CD4-positive, alpha-beta T cell treated with Interleukin-17A for 1 hour (primary cell): ENCODE data around the gene PDS5A.
A peak's percentile ranks its signal among the peaks of the same experiment; 100 is the strongest.
"Not testable (repeated sequence)": the region's sequence is repeated elsewhere in the genome, so short reads cannot be mapped to it uniquely, and the experiment has no call there.

Experiments
- DNase-seq: peaks from one replicate; pipeline ENCODE4 v3.0.0-alpha.2; 2020

The PDS5A gene

GRCh38 chr4:39950861-39951481, 26.7 kb downstream of the PDS5A start:
- DNase-seq, result no peak

- DNase-seq, result no peak
These were observed 29.7 kb downstream of the PDS5A start for GRCh38 chr4:39947963-39948362.

- no peak for DNase-seq
These were observed 30.3 kb downstream of the PDS5A start for GRCh38 chr4:39947417-39947816.

GRCh38 chr4:39944245-39944644, 33.5 kb downstream of the PDS5A start:
- not testable (repeated sequence) for DNase-seq

- no peak for DNase-seq
These were observed 35.2 kb downstream of the PDS5A start for GRCh38 chr4:39942507-39942906.

GRCh38 chr4:39941682-39942217, 36.0 kb downstream of the PDS5A start:
- no peak for DNase-seq

- no peak for DNase-seq
These were observed 39.9 kb downstream of the PDS5A start for GRCh38 chr4:39937683-39938268.

GRCh38 chr4:39936565-39937418, 40.9 kb downstream of the PDS5A start:
- no peak for DNase-seq

GRCh38 chr4:39933671-39934590, 43.8 kb downstream of the PDS5A start:
- no peak for DNase-seq

- DNase-seq, result peak; percentile 55
These were observed 44.8 kb downstream of the PDS5A start for GRCh38 chr4:39932776-39933402.

- DNase-seq, result peak; percentile 30
These were observed 46.2 kb downstream of the PDS5A start for GRCh38 chr4:39931441-39931901.

- DNase-seq, result no peak
These were observed 49.2 kb downstream of the PDS5A start for GRCh38 chr4:39928538-39928937.

- DNase-seq, result no peak
These were observed 53.7 kb downstream of the PDS5A start for GRCh38 chr4:39924014-39924413.

GRCh38 chr4:39922399-39922798, 55.3 kb downstream of the PDS5A start:
- DNase-seq, result no peak

- no peak for DNase-seq
These were observed 64.2 kb downstream of the PDS5A start for GRCh38 chr4:39913471-39913870.

- DNase-seq, result no peak
These were observed 67.6 kb downstream of the PDS5A start for GRCh38 chr4:39910064-39910463.

- DNase-seq, result no peak
These were observed 69.4 kb downstream of the PDS5A start for GRCh38 chr4:39908284-39908683.

- no peak for DNase-seq
These were observed 72.1 kb downstream of the PDS5A start for GRCh38 chr4:39905656-39906055.

- DNase-seq, result not testable (repeated sequence)
These were observed 72.7 kb downstream of the PDS5A start for GRCh38 chr4:39905019-39905418.

- no peak for DNase-seq
These were observed 76.7 kb downstream of the PDS5A start for GRCh38 chr4:39900966-39901365.

GRCh38 chr4:39899291-39899690, 78.4 kb downstream of the PDS5A start:
- DNase-seq, result no peak

GRCh38 chr4:39898015-39898414, 79.7 kb downstream of the PDS5A start:
- DNase-seq, result no peak
